GM19328 (cell line): Measurements from ENCODE around the gene ATP1A3.
"Not testable (repeated sequence)": the region's sequence is repeated elsewhere in the genome, so short reads cannot be mapped to it uniquely, and the experiment has no call there.

Source experiments
- ATAC-seq: cut with Tn5 transposase; IDR thresholded peaks from one replicate; pipeline ENCODE4 v1.9.1; 2021; ENCODE audit warnings: mild to moderate bottlenecking, moderate library complexity; ENCODE audit not compliant: unreplicated experiment

ATP1A3 gene

DNA sequence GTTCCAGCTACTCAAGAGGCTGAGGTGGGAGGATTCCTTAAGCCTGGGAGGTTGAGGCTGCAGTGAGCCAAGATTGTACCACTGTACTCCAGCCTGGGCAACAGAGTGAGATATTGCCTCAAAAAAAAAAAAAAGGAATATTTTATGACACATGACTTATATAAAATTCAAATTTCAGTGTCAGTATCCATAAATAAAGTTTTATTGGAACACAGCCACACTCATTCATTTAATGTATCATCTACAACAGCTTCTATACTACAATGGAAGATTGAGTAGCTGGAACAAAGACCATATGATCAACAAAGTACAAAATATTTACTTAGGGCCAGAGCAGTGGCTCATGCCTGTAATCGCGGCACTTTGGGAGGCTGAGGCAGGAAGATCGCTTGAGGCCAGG, 18.7 kb upstream of the ATP1A3 start:
- not testable (repeated sequence) for ATAC-seq

DNA sequence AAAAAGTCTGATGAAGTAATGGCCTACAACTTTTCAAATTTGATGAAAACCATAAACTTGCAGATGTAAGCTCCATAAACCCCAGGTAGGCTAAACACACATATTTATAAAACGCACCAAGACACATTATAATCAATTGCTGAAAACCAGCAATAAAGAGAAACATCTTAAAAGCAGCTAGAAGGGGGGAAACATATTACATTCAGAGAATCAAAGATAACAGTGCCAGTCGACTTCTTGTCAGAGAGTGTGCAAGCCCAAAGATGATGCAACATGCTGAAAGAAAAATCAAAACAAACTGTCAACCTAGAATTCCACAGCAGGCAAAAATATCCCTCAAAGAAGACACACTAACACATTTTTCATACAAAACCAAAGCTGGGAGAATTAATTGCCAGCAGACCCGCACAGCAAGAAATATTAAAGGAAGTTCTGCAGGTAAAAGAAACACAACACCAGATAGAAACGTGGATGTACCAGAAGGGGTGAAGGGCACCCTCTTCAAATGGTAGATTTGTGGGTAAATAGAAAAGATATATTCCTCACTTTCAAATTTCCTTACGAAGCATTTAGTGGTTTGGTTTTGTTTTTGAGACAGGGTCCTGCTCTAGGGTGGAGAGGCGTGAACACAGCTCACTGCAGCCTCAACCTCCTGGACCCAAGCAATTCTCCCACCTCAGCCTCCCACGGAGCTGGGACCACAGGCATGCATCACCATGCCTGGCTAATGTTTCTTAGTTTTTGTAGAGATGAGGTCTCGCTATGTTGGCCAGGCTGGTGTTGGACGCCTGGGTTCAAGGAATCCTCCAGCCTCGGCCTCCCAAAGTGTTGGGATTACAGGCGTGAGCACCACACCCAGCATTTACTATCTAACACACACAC, 16.5 kb upstream of the ATP1A3 start:
- no peak for ATAC-seq

DNA sequence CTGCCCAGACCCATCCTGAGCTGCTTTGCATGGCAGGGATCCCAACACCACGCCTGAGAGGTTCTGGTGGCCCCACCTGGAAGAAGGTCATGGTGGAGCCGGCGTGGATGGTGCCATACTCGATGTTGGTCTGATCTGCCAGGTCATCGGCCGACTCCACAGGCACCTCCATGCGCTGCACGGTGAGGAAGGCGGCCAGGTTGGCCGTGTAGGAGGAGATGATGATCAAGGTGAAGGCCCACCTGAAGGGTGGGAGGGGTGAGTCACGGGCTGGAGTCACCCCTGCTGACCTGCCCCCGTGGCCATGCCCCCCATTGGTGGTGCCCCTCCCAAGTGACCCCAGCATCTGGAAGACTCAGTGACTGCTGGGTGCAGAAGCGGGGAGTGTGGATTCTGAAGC, 12.5 kb upstream of the ATP1A3 start:
- ATAC-seq, result no peak

DNA sequence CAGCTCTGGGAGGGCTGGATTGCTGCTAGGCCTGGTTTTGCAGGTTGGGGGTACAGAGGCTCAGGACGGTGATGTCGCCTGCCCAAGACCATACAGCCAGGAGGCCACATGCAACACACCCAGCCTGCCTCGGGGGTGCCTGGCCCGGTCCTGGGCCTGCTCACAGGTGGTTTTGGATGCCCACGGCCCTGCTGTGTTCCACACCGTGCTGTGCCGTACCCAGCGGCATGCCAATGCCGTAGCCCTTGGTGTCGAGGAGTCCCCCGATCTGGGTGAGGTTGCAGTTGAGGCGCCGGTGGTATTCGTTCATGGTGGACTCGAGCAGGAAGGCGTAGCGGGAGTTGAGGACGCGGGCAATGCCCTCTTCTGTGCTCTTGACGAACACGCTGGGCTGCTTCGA, 11.5 kb upstream of the ATP1A3 start:
- no peak for ATAC-seq

DNA sequence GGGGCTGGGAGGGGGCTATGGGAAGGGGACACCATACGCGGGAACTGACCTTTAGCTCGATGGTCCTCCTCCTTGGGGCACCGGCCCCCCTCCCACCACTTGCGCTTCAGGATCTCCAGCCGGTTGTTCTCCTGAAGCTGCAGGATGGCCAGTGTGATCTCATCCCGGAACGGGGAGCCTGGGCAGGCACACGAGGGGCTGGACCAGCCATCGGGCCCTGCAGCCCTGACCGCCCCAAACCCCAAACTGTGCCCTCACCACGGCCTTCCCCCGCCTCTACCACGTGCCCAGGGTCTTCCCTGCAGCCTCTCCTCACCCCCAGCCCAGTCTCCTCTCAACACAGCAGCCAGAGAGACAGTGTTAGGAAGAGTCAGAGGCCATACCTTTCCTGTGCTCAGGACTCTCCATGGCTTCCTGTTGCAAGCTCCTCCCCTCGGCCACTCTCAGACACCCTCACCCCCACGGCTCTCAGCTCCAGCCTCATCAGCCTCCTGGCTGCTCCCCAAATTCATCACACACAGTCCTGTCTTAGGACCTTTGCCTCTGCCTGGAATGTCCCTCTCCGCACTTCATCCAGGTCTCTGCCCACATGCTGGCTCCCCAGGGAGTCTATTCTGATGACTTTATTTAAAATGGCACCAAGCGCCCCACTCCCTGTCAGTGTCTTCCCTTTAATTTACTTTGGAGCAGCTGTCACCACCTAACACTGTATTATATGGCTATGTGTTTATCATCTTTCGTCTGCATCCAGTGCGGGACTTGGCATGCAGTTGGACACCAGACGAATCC, 9.7 kb upstream of the ATP1A3 start:
- no peak for ATAC-seq

DNA sequence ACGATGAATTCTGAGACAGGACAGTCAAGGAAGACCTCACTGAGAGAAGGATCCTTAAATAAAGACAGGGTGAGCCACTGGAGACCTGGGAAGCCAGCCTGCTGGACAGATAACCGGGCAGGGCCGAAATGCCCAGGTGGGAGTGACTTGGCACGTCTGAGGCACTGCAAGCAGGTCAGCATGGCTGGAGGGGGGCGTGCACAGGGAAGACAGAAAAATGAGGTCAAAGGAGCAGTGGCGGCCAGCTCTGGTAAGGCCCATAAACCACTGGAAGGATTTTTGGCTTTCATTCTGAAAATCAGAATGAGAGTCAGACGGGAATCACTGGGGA, 5.8 kb upstream of the ATP1A3 start:
- no peak for ATAC-seq

DNA sequence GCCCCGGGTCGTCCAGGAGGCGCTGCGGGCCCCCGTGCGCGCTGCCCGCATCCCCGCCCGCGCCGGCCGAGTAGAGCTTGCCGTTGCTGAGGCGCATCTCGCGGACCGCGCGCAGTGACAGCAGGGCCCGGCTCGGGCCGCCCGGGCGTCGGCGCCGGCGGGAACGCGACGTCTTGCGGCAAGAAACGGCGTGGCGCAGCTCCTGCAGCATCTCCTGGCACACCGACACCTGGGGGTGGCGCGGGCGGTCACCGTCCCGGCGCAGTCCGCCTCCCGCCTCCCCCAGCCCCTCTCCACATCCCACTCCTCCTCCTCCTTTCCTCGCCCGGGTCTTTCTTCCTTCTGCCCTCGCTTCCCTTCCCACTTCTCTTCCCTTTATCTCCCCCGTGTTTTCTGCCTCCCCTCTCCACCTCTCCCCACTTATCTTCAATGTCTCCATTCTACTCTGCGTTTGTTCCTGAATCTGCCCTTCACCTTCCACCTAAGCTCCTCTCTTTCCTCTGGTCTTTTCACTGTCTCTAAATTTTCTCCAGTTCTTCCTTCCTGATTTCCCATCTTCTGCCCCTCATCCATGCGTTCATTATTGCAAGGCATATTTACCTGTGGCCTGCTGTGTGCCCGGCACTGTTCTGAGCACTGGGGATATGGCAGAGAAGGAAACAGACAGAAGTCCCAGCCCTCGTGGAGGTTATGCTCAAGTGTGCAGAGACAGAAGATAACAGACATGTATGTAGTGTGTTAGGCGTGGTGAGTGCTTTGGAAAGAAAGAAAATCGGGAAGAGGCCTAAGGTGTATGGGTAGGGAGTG, 5.2 kb upstream of the ATP1A3 start:
- no peak for ATAC-seq

DNA sequence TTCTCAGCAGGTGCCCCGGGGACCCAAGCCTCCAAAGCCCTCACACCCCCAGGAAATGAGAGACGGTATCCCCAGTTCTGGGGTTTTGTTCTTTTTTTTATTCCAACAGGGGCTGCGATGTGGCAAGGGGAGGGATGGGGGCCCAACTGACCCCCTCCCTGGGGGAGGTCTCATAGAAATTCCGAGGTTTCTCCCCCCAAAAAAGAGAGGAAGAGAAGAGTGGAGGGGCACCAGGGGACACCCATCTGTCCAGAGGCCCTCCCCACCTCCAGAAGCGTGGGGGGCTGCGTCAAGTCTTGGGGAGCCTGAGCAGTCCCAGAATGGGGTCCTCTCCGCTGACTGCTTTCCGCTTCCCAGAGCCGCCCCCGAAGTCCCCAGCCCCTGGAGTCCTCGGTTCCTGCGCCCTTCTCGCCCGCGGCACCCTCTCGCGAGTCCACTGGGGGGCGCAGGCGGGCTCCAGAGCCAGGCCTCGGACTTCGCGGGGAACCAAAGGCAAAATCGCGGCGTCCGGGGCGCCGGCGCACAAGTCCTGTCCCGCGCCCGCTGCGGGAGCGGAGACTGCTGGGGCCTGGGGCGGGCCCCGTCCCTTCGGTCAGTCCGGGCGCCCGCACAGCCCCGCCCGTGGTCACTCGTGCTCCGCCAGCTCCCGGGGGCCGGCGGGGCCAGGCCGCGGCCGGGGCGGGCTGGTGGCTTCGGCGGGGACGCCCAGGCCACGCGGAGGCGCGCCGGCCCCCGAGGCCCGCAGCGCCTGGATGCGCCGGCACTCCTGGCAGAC, 4.4 kb upstream of the ATP1A3 start:
- ATAC-seq, result no peak

DNA sequence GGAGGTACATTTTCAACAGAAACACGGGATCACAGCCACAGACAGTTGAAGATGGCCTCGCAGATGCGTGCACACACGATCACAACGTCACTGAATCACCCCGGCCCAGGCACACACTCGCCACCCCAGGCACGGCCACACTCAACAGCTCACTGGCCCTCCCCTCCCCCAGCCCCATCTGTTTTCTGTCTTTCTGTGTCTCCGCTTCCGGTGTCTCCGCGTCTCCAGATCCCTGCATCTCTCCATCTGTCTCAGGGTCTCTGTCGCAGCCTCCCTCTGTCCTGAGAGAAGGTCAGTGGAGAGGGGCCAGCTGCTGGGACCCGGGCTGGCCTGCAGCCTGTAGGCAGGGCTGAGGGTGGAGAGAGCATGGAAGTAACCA, 3.8 kb upstream of the ATP1A3 start:
- no peak for ATAC-seq

DNA sequence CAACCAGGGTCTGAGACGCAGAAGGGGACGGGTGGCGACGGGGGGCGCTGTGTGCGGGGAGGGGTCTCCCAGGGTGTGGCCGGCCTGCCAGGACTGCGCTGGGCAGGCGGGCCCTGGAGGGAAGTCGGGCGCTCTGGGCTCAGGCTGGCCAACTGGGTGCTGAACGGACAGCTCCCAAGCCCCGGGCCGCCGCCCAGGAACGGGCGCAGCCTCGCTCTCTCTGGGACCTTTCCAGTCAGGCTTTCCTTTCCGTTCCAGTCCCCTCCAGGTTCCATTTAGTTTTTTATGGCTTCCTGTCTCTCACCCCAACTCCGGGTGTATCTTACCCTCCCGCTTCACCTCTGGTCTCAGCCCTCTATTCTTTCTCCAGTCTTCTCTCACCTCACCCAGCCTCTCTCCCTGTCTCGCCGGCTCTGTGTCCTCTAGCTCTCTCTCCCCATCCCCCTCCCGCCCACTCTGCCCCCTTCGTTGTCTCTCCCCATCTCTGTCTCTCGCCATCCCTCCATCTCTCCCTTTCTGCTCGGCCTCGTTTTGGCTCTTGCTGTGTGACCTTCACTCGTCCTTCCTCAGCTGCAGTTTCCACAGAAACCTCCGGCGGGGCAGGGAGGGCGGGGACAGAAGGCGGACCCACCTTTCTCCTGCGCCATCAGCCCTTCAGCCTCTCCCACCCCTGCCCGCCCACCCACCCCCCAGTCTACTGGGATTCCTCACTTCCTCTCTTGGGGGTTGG, 3.3 kb upstream of the ATP1A3 start:
- ATAC-seq, result no peak

DNA sequence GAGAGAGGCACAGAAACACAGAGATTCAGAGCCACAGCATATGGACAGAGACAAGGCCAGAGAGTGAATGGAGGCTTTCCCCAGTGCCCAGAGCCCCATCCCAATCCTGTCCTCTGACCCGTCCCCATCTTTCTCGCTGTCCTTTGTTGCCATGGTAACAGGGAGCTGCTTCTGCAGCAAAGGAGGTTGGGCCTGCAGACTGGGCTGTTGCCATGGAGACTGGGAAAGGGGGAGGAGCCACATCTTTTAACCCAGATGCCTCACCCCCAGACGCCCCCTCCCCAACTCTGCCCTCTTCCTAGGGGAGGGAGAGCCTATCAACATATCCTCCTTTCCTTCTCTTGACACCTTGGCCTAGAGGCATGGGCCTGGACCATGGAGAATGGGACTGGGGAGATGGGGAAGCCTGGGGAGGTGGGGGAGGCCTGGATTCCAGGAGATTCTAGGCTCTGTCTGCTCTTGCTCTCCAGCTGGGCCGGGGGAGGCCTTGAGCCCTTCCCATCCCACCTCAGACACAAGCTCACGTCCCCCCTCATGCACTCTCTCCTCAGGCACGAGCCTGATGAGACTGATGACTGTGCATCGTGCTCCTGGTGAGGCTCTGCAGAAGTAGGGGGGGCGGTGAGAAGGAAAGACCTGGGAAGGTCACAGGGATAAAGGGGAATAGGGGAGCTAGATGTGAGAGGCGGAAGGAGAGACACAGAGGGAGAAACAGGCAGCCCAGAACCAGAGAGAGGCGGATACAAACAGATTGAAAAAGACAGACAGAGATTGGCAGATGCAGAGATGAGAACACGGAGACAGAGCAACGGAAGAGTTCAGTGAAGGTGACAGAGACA, 2.1 kb upstream of the ATP1A3 start:
- ATAC-seq, result no peak

DNA sequence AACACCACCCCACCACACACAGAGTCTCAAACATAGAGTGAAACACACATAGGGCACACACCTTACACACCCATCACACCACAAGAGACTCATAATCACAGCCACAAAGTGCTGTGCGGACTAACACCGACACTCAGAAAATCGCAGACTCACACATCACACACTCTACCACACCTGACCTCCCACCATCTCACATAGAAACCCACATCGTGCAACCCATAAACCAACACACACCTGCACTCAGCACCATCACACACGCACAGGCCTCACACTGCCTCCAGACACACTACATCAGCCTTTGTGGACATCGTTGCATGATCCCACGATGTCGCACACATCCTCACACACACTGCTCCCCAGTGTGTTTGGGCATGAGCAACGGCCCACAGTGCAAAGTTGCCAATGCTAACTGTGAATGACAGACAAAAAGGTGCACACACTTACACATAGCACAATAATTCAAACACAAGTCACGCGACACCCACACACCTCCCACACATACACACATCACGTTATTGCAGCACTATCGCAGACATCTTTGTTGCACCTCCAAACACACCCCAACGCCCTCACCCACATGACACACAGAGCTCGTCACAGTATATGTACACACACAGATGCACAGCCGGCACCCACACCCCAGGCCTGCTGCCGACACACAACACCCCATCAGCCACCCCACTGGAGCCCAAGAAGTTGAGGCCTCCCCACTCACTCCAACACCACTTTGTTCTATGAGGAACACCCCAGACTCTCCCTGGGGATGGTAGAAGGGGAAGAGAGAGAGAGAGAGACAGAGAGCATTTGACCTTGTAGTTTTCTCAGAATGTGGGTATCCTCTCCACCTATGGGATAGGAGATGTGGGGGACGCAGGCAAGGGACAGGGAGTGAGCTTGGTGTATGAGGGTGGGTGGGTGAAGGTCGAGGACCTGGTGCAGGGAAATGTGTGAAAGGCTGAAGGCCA, 1.2 kb upstream of the ATP1A3 start:
- no peak for ATAC-seq

DNA sequence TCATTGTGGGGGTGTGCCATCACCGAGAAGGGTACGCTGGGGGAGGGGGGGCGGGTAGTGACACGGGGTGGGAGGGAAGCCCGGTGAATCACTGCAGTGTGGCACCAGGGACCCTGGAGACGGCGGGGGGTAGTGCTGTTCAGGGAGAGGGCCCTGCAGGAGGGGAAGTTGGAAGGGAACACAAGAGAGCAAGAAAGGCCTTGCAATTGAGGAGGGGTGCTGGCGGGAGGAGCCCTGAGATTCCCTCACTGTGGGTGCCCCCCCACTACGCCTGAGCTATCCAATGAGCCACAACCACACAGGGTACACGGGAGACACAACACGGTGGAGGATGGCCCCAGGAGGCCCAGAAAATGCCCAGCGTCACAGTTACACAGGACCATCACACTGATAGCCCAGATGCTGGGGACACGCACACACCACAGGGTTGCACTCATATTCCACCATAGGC, 516 bp upstream of the ATP1A3 start:
- ATAC-seq, result no peak

DNA sequence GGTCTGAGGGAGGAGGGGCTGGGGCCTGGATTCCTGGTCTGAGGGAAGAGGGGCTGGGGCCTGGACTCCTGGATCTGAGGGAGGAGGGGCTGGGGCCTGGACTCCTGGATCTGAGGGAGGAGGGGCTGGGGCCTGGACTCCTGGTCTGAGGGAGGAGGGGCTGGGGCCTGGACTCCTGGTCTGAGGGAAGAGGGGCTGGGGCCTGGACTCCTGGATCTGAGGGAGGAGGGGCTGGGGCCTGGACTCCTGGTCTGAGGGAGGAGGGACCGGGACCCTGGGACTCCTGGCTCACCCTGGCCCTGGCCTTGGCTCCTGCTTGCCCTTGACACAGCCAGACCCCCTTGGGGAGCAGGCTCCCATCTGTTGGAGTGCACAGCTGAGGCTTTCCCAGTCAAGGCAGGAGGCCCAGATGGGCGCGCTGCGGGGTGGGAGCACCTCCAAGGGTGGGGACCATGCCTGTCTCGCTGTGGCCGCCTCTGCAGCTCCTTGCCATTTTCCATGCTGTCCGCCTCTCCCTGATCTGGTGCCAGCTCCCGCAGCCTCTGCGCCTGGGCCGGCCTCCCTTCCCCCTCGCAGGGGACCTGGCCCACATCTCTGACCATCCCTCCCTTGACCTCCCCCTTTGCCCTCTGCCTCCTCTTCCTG, 2.0 kb downstream of the ATP1A3 start:
- not testable (repeated sequence) for ATAC-seq

DNA sequence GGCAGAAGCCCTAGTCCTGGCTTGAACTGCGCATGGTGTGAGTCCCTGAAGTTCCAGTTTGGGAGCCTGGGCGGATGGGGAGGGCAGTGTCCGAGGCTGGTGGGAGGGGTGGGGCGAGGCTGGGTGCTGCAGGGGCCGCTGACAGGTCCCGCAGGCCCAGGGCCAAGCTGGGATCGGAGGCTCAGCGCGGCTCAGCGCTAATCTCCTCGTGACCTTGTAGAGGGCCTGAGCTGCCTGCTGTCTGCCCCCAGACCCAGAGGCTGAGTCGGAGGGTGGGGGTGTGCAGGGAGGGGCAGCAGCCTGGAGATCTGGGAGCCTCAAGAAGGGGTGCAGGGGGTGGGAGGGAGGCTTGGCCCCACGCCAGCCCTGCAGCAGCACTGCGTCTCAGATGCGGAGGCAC, 3.0 kb downstream of the ATP1A3 start:
- no peak for ATAC-seq

DNA sequence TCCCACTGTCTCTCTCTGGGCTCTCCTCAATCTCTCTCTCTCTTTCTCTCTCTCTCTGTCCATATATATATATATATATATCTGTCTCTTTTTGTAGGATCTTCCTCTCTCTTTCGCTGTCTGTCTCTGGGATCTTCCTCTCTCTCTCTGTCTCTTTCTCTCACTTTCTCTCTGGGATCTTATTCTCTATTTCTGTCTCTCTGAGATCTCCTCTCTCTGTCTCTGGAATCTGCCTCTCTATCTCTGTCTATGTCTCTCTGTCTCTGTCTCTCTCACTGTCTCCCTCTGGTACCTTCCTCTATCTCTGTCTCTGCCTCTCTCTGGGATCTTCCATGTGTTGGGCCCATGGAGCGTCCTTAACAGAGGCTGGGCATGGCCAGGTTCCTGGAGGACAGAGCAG, 3.4 kb downstream of the ATP1A3 start:
- ATAC-seq, result no peak

DNA sequence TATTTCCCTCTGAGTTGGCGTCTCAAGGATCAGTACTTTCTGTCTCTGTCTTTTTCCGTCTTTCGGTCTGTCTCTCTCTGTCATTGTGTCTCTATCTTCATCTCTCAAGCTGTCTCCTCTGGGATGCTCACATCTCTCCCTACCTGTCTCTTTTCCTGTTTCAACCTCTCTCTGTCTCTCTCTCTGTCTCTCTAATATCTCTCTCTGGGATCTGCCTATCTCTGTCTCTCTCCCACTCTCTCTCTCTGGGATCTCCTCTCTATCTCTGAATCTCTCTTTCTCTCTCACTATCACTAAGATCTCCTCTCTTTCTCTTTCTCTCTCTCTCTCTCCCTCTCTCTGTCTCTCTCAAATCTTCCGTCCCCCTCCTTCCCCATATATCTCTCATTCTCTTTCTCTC, 4.0 kb downstream of the ATP1A3 start:
- no peak for ATAC-seq

DNA sequence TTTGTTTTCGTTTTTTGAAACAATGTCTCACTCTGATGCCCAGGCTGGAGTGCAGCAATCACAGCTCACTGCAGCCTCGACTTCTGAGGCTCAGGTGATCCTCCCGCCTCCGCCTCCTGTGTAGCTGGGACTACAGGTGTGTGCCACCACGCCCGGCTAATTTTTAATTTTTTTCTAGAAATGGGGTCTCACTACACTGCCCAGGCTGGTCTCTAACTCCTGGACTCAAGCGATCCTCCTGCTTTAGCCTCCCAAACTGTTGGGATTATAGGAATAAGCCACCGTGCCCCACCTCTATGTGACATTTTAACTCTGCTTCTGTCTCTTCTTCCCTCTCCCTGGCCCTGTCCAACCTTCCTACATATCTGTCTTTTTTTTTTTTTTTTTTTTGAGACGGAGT, 5.1 kb downstream of the ATP1A3 start:
- ATAC-seq, result no peak
